CD4-positive, alpha-beta T cell (primary cell): ENCODE results near the gene COL4A4. TPM values are rescaled to one million over a fixed set of nuclear protein-coding genes. Genes with fewer than 3 reads are reported as not detected.

Experiments
- ATAC-seq: fragments of 200-7000 bp; cut with Tn5 transposase; one replicate; pipeline ENCODE4 v1.10.0; 2022; ENCODE audit warnings: mild to moderate bottlenecking; ENCODE audit not compliant: poor library complexity
- CTCF ChIA-PET: fragments of 350-600 bp; sonication (Branson Sonifier 250); formaldehyde crosslinking; loops from one replicate; lab custom pipeline; 2021; ENCODE audit warnings: antibody characterized with exemption, inconsistent platforms; lab: Charles Lee
- POLR2A ChIA-PET: fragments of 350-600 bp; sonication (Branson Sonifier 250); formaldehyde crosslinking; loops from one replicate; lab custom pipeline; 2021; ENCODE audit warnings: antibody characterized with exemption, inconsistent platforms; lab: Charles Lee
- DNase-seq, 14 experiments: peaks; one replicate each; pipeline ENCODE4 v3.0.0-alpha.2; 2013 to 2020; ENCODE audit warnings: mixed read lengths in 2 of 14
- H3K27ac ChIP-seq, 2 donors: one replicate each; pipeline versions ENCODE4 v1.5.1 to v1.7.0; 2013; ENCODE audit warnings: low read length in 2 of 2, low read depth in 1 of 2, mild to moderate bottlenecking in 1 of 2
- H3K27me3 ChIP-seq, 2 experiments: 1 replicate in 1 of 2; 2 replicates in 1 of 2; pipeline versions ENCODE4 v1.6.1 to v1.7.0; 2013; ENCODE audit warnings: low read length in 2 of 2, control low read depth in 1 of 2, mild to moderate bottlenecking in 1 of 2, moderate library complexity in 1 of 2; ENCODE audit not compliant: insufficient read depth in 2 of 2, control insufficient read depth in 1 of 2
- H3K36me3 ChIP-seq: one replicate; pipeline ENCODE4 v1.6.1; 2013; ENCODE audit warnings: low read length, control low read depth; ENCODE audit not compliant: insufficient read depth
- H3K4me1 ChIP-seq: one replicate; pipeline ENCODE4 v1.6.1; 2013; ENCODE audit warnings: low read length, control low read depth; ENCODE audit not compliant: insufficient read depth
- H3K4me3 ChIP-seq: one replicate; pipeline ENCODE4 v1.5.1; 2013; ENCODE audit warnings: mild to moderate bottlenecking, low read length, moderate library complexity
- H3K9me3 ChIP-seq, 2 experiments: 1 replicate in 1 of 2; 2 replicates in 1 of 2; pipeline versions ENCODE4 v1.6.1 to v1.7.0; 2013; ENCODE audit warnings: low read length in 2 of 2, mild to moderate bottlenecking in 2 of 2, control low read depth in 1 of 2, moderate library complexity in 1 of 2; ENCODE audit not compliant: control insufficient read depth in 1 of 2, insufficient read depth in 1 of 2
- H3K27ac Mint-ChIP-seq: one replicate; pipeline ENCODE4 v1.8.0; 2020; ENCODE audit warnings: mixed read lengths
- H3K27me3 Mint-ChIP-seq: one replicate; pipeline ENCODE4 v1.8.0; 2021; ENCODE audit warnings: mixed read lengths
- H3K36me3 Mint-ChIP-seq: one replicate; pipeline ENCODE4 v1.8.0; 2021; ENCODE audit warnings: low read depth, mixed read lengths
- H3K4me1 Mint-ChIP-seq: one replicate; pipeline ENCODE4 v1.8.0; 2021; ENCODE audit warnings: low read depth, mixed read lengths
- H3K4me3 Mint-ChIP-seq: one replicate; pipeline ENCODE4 v1.8.0; 2020; ENCODE audit warnings: mild to moderate bottlenecking, mixed read lengths
- H3K9me3 Mint-ChIP-seq: one replicate; pipeline ENCODE4 v1.8.0; 2020; ENCODE audit warnings: mixed read lengths
- CTCF ChIP-seq: fragments of 200-600 bp; IDR thresholded peaks from one replicate; pipeline ENCODE4 v1.8.0; 2022; ENCODE audit warnings: antibody characterized with exemption, mild to moderate bottlenecking
- intact Hi-C, 2 experiments: fragments of 100-400 bp; cut with DNase I in 1 of 2; cut with micrococcal nuclease in 1 of 2; formaldehyde crosslinking; loops; one replicate each; pipeline versions ENCODE4 v1.15.1 to v1.9.0; 2023 to 2025; cut with DNase I, micrococcal nuclease
- total RNA-seq, 174 experiments: library from RNA in 2 of 174; stranded (reverse) in 2 of 174; gene quantifications; one replicate each; pipeline ENCODE4 v1.2.3 and lab custom pipeline; 2021 to 2026

The COL4A4 gene
- total RNA-seq, 2 experiments from 2014 or later = not detected

- DNase-seq (no peak), ATAC-seq (no peak)
- no peak overlapping the region for H3K4me3 ChIP-seq
- H3K36me3 Mint-ChIP-seq = peaks cover 26% of the 10 kb centered on the region
- no peaks in the 10 kb centered on the region for H3K27me3 ChIP-seq
- no peak overlapping the region for H3K27ac ChIP-seq
- H3K9me3 Mint-ChIP-seq = no peaks in the 10 kb centered on the region
- H3K27me3 Mint-ChIP-seq = no peaks in the 10 kb centered on the region
- intact Hi-C loops = no loop called here
- no peaks in the 10 kb centered on the region for H3K4me1 ChIP-seq
- TF ChIP-seq CTCF = no peak
- no peaks in the 10 kb centered on the region for H3K36me3 ChIP-seq
- CTCF ChIA-PET = no interaction called here
- peaks cover 50% of the 10 kb centered on the region for H3K4me1 Mint-ChIP-seq
- no peaks in the 10 kb centered on the region for H3K9me3 ChIP-seq
- no peak overlapping the region for H3K4me3 Mint-ChIP-seq
- POLR2A ChIA-PET = no interaction called here
- H3K27ac Mint-ChIP-seq = no peak overlapping the region
These were observed 186.2 kb downstream of the COL4A4 start for GRCh38 chr2:226977775-226978190.

- no peaks in the 10 kb centered on the region for H3K9me3 ChIP-seq
- ChIA-PET POLR2A (no interaction called here), CTCF (no interaction called here)
- H3K27ac ChIP-seq = no peak overlapping the region
- Mint-ChIP-seq H3K9me3 (no peaks in the 10 kb centered on the region), H3K4me3 (no peak overlapping the region), H3K27ac (no peak overlapping the region), H3K4me1 (peaks cover 62% of the 10 kb centered on the region), H3K27me3 (no peaks in the 10 kb centered on the region), H3K36me3 (peaks cover 29% of the 10 kb centered on the region)
- DNase-seq (no peak), ATAC-seq (no peak)
- H3K27me3 ChIP-seq = no peaks in the 10 kb centered on the region
- H3K4me1 ChIP-seq = no peaks in the 10 kb centered on the region
- no peak for TF ChIP-seq CTCF
- H3K36me3 ChIP-seq = no peaks in the 10 kb centered on the region
- no peak overlapping the region for H3K4me3 ChIP-seq
- intact Hi-C loops = loop anchor here in 1 of 2 experiments (5.0 kb wide), 1 partner anchor 137 kb away; the partner anchor contains the start of gene RHBDD1
These were observed 190.2 kb downstream of the COL4A4 start for GRCh38 chr2:226973816-226974215.

GRCh38 chr2:226971770-226972169 lies 192.2 kb downstream of the COL4A4 start:
- Mint-ChIP-seq H3K27me3 (no peaks in the 10 kb centered on the region), H3K9me3 (no peaks in the 10 kb centered on the region), H3K27ac (peak overlapping the region; percentile 38), H3K4me3 (peak overlapping the region; percentile 18), H3K4me1 (peaks cover 50% of the 10 kb centered on the region), H3K36me3 (peaks cover 27% of the 10 kb centered on the region)
- no peaks in the 10 kb centered on the region for H3K27me3 ChIP-seq
- ChIA-PET CTCF (no interaction called here), POLR2A (interaction anchor here (1.0 kb wide), 1 partner anchor 20 kb away, joined by 3 read pairs; no protein-coding TSS in a partner anchor)
- H3K9me3 ChIP-seq = no peaks in the 10 kb centered on the region
- no peak for DNase-seq
- intact Hi-C loops = loop anchor here in 1 of 2 experiments (5.0 kb wide), 1 partner anchor 134 kb away; the partner anchor contains the start of gene RHBDD1
- H3K4me1 ChIP-seq = no peaks in the 10 kb centered on the region
- TF ChIP-seq CTCF = no peak
- H3K36me3 ChIP-seq = no peaks in the 10 kb centered on the region
- H3K4me3 ChIP-seq = no peak overlapping the region
- no peak overlapping the region for H3K27ac ChIP-seq
- ATAC-seq = no peak
